NOMO-1 (cell line): ENCODE measurements around the gene ASMTL.
"Not testable (repeated sequence)": the region's sequence is repeated elsewhere in the genome, so short reads cannot be mapped to it uniquely, and the experiment has no call there.

Experiments
- DNase-seq, 2 experiments: peaks; one replicate each; lab custom pipeline; 2025; ENCODE audit not compliant: unreplicated experiment in 2 of 2; lab: John Stamatoyannopoulos, UW

Gene ASMTL

GRCh38 chrX:1482530-1482928 is 29.8 kb upstream of the ASMTL start:
- not testable (repeated sequence) for DNase-seq

GRCh38 chrX:1481636-1482529 is 29.2 kb upstream of the ASMTL start:
- no peak for DNase-seq

DNA sequence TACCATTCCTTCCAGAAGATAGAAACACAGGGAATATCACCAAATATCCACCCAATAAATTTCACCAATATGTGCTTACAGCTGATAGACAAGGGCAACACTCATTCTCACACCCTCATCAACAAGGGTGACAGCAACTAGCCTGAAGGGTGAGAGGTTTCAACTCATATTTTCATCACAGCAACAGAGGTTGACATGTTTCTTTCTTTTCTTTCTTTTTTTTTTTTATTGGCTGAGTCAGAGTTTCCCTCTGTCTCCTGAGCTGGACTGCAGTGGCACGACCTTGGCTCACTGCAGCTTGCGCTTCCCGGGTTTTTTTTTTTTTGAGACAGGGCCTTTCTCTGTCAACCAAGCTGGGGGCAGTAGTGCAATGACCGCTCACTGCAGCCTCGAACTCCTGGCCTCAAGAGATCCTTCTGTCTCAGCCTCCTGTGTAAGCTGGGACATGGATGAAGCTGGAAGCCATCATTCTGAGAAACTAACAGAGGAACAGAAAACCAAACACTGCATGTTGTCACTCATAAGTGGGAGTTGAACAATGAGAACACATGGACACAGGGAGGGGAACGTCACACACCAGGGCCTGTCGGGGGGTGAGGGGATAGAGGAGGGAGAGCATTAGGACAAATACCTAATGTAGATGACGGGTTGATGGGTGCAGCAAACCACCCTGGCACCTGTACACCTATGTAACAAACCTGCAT is 27.5 kb upstream of the ASMTL start:
- no peak for DNase-seq

DNA sequence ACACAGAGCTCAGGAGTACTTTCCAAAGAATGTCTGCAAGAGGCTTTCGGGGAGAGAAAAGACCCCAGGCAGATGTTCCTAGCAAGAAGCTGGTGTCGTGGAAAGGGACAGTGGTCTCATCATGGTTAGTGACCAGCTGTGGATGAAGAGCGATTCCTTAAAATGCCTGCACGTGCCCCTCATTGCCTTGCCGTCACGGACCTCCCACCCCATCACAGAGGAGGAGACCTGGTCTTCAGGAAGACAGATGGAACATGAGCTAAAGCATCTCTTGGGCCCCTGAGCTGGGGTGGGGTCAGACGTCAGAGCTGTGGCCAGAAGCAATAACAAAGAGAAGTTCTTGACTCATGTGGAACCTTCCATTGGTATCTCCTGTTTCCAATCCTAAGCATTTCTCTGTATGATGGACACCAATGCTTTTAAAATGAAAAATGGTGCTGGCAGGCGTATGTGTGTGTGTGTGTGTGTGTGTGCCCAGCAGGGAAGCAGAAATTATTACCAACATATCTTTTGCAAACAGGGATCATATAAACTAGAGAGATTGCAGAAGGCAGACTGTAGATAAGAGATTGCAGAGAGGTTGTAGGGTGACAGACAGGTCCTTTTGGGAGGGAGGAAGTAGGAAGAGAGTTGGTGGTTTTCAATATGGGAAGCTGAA is 25.2 kb upstream of the ASMTL start:
- DNase-seq, result no peak

DNA sequence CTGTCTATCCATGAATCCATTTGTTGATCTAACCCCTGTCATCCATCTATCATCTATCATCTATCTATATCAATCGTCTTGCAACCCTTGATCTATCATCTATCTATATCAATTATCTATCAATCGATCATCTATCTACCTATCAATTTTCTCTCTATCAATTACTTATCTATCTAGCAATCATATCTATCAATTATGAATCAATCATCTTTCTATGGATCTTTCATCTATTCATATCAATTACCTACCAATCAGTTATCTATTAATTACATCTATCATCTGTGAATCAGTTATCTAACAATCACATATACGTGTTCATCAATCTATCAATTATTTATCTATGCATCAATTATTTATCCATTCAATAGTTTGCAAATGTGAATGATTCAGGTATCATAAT is 24.5 kb upstream of the ASMTL start:
- no peak for DNase-seq

DNA sequence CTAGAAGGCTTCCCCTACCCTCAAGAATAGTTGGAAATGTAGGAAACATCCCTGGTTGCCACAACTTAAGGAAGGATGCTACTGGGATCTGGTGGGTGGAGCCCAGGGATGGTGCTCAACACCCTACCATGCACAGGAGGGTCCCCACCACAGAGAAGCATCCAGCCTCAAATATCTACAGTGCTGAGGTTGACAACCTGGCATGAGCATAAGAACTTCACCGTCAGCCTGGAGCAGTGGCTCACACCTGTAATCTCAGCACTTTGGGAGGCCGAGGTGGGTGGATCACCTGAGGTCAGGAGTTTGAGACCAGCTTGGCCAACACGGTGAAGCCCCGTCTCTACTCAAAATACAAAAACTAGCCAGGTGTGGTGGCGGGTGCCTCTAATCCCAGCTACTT is 24.0 kb upstream of the ASMTL start:
- DNase-seq, result no peak

GRCh38 chrX:1475881-1476280 is 23.2 kb upstream of the ASMTL start:
- DNase-seq, result no peak

GRCh38 chrX:1475481-1475880 is 22.8 kb upstream of the ASMTL start:
- no peak for DNase-seq

DNA sequence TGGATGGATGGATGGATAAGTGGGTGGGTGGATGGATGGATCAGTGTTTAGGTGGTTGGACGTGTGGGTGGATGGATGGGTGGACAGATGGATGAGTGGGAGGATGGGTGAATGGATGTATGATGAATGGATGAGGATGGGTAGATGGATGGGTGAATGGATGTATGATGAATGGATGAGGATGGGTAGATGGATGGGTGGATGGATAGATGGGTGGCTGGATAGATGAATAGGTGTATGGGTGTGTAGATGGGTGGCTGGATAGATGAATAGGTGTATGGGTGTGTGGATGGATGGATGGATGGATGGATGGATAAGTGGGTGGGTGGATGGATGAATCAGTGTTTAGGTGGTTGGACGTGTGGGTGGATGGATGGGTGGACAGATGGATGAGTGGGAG is 21.9 kb upstream of the ASMTL start:
- not testable (repeated sequence) for DNase-seq

DNA sequence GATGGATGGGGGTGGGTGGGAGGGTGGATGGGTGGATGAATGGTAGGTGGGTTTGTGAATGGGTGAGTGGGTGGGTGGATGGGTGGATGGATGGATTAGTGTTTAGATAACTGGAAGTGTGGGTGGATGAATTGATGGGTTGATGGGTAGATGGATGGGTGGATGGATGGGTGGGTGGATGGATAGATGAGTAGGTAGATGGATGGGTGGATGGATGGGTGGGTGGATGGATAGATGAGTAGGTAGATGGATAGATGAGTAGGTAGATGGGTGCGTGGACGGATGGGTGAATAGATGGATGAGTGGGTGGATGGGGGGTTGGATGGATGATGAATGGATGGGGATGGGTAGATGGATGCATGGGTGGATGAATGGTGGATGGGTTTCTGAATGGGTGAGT is 20.3 kb upstream of the ASMTL start:
- no peak for DNase-seq

- DNase-seq, result peak; percentile 97 to 98
Observed at GRCh38 chrX:1468250-1468772, 15.6 kb upstream of the ASMTL start.

GRCh38 chrX:1466971-1467561 is 14.4 kb upstream of the ASMTL start:
- peak; percentile 76 to 80 for DNase-seq

DNA sequence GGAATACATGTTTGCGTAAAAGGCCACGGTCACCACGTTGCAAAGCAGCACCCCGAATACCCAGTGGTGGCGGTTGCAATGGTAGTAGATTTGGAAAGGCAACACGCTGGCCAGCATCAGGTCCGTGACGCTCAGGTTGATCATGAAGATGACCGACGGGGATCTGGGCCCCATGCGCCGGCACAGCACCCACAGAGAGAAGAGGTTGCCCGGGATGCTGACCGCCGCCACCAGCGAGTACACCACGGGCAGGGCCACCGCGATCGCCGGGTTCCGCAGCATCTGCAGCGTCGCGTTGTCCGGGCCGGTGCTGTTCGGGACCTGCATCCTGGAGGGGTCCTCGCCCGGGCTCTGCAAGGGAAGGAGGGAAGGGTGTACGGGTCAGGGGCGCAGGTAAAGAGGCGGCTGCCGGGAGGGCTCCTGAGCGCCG is 13.5 kb upstream of the ASMTL start:
- no peak for DNase-seq

- no peak for DNase-seq
Observed at GRCh38 chrX:1465286-1466231, 12.8 kb upstream of the ASMTL start.

DNA sequence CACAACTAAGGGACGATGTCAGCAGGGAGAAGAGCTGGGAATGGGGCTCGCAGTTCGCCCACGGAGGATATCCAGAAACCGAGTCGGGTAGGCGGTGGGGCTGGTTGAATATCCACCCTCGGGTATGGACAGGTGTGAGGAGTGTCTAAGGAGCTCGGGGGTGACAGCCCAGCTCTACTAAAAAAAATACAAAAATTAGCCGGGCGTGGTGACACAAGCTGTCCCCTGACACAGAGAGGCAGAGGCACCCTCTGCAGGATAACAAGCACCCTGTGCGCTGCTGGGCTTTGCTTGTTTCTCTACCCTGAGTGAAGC is 12.2 kb upstream of the ASMTL start:
- DNase-seq, result no peak

DNA sequence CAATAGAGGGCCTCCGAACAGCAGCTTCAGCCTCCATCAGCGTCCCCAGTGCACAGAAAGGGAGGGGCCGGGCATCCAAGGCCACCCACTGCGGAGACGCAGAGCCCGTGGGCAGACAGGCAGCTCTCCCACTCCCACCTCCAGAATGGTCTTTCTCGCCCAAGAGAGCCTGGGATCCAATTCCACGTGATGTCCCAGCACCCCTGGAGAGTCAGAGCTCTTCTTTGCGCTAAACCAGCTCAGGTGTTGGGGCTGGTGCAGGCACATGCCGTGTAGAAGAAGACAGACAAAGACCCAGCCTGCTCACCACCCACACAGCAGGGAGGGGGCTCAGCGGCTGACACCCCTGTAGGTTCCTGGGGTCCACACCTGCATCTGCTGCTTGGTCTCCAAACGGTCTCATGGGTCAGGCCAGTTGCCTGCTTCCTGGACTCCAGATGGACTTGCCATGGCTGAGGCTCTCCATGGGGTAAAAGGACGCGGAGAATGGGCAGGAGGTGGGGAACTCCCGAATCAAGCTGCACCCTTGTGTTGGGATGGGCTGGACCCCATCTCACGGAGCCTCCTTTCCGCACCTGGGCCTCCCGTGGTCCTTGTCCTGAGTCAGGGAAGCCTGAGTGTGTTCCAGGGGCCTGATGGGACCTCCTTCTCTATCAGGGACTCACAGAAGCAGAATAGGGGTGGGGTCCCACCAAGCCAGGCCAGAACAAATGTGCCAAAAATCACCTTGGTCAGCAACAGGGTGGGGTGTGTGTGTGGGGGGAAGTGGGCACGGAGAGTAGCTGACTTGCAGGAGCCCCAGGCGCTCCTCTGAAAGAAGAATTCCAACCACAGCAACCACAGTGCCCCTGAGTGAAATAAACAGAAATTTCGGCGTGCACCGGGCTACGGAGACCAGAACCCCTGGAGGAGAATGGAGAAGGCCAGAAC is 11.6 kb upstream of the ASMTL start:
- DNase-seq, result no peak

DNA sequence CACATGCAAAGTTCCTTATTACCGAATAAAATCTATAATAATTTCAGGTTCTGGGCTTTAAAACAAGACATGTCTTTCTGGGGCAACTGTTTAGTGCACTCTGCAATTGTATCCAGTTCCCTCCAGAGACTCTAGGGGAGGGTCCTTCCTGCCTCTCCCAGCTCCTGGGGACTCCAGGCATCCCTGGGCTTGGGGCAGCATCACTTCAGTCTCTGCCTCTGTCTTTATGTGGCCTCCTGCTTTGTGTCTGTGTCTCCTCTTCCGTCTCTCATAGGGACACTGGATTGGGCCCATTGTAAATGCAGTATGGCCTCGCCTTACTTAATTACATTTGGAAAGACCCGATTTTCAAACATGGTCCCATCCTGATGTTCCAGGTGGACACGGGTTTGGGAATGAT is 10.9 kb upstream of the ASMTL start:
- no peak for DNase-seq

- no peak for DNase-seq
Observed at GRCh38 chrX:1462596-1463251, 10.0 kb upstream of the ASMTL start.
